ENCODE results near the gene CAT.

DNA sequence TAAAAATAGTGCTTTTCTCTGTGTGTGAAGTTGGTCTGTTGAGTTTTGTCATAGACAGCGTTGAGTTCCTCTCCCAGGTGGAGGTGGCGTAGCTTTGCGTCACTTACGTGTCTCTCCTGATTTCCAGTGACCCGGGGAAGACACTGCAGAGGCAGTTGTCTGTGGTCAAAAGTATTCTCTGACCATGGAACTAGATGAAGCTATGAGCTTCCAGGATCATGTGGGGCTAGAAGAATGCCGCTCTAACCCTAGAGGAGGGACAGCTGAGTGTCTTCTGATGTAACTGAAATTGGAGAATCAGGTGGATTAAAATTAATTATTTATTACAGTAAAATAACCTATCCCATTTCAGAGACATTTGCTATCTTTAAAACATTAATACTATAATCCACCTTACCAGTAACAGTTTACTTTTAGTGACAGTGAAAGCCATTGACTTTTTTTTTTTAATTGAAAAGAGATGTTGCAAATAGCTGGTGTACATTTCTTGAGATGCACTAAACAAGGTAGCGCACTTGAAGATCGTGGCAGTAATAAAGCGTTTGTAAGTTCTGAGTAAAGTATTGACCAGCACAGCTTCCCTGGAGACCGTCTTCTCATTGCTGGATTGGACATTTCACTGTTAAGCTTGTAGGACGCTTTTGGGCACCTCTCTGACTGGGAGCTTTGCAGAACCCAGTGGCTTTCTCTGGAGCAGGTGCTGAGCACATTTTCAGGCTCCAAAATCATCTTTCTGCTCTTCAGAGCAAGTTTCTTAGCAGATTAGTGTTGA is 9.7 kb downstream of the CAT start:
- TF ChIP-seq CTCF (conservative IDR thresholded peaks at IDR 0.05; ENCODE audit: low read depth, low read length) (no peak), EZH2 (IDR thresholded peaks at IDR 0.05; ENCODE audit: borderline replicate concordance, low read depth, low read length, poor library complexity, severe bottlenecking) (no peak)
